Activated CD4-positive, alpha-beta T cell treated with anti-CD3 and anti-CD28 coated beads, Interleukin-2, amount 50 U/mL, for 24 hours (primary cell): Measurements from ENCODE around the gene STOML1.

ENCODE experiments used
- DNase-seq, 2 donors: peaks; one replicate each; pipeline ENCODE4 v3.0.0-alpha.2; 2020; ENCODE audit warnings: low read depth in 1 of 2, low spot score in 1 of 2

The STOML1 gene

GRCh38 chr15:73991726-73992593 lies at the start of gene STOML1:
Gene STOML1, minus strand, starts transcription at chr15:73992295. Its CDS starts 72 bp downstream, at chr15:73992223.
- DNase-seq, result peak; percentile 91 to 96

GRCh38 chr15:74041311-74041756 lies 49.2 kb upstream of the STOML1 start:
- DNase-seq, result no peak

GRCh38 chr15:74040109-74040850 lies 48.2 kb upstream of the STOML1 start:
- DNase-seq, result no peak

- DNase-seq, result no peak
These were observed 47.5 kb upstream of the STOML1 start for GRCh38 chr15:74039656-74040010.

GRCh38 chr15:74038707-74039655 lies 46.9 kb upstream of the STOML1 start:
- DNase-seq, result no peak

- DNase-seq, result no peak
These were observed 45.3 kb upstream of the STOML1 start for GRCh38 chr15:74037171-74038117.

GRCh38 chr15:74036271-74037170 lies 44.4 kb upstream of the STOML1 start:
- no peak for DNase-seq

GRCh38 chr15:74035121-74036017 lies 43.3 kb upstream of the STOML1 start:
- no peak for DNase-seq

GRCh38 chr15:74034206-74034755 lies 42.2 kb upstream of the STOML1 start:
- no peak for DNase-seq

- no peak for DNase-seq
These were observed 40.8 kb upstream of the STOML1 start for GRCh38 chr15:74032606-74033561.

- DNase-seq, result no peak
These were observed 40.0 kb upstream of the STOML1 start for GRCh38 chr15:74032046-74032445.

GRCh38 chr15:74028646-74029045 lies 36.6 kb upstream of the STOML1 start:
- no peak for DNase-seq

- no peak for DNase-seq
These were observed 35.6 kb upstream of the STOML1 start for GRCh38 chr15:74027688-74028087.

GRCh38 chr15:74025436-74025835 lies 33.3 kb upstream of the STOML1 start:
- no peak for DNase-seq

GRCh38 chr15:74024687-74025086 lies 32.6 kb upstream of the STOML1 start:
- no peak for DNase-seq

- DNase-seq, result no peak
These were observed 30.8 kb upstream of the STOML1 start for GRCh38 chr15:74022706-74023470.
